NCI-H1694 (cell line): ENCODE measurements around the gene CRAMP1.

ENCODE experiments used
- DNase-seq: peaks from one replicate; lab custom pipeline; 2025; lab: John Stamatoyannopoulos, UW

CRAMP1 gene

GRCh38 chr16:1596516-1596915 is 15.6 kb upstream of the CRAMP1 start:
- no peak for DNase-seq

- no peak for DNase-seq
These were observed 15.0 kb upstream of the CRAMP1 start for GRCh38 chr16:1597154-1597553.

- DNase-seq: no peak
These were observed 11.1 kb upstream of the CRAMP1 start for GRCh38 chr16:1601031-1601430.

GRCh38 chr16:1601489-1601888 is 10.7 kb upstream of the CRAMP1 start:
- no peak for DNase-seq

GRCh38 chr16:1602285-1602684 is 9.9 kb upstream of the CRAMP1 start:
- DNase-seq: no peak

- DNase-seq: no peak
These were observed 5.4 kb upstream of the CRAMP1 start for GRCh38 chr16:1606774-1607173.

GRCh38 chr16:1607971-1608370 is 4.2 kb upstream of the CRAMP1 start:
- no peak for DNase-seq

- DNase-seq: peak; percentile 32
These were observed 1.9 kb upstream of the CRAMP1 start for GRCh38 chr16:1610071-1610898.

- no peak for DNase-seq
These were observed 1.1 kb upstream of the CRAMP1 start for GRCh38 chr16:1610899-1611632.

GRCh38 chr16:1613211-1613622 is 1.1 kb downstream of the CRAMP1 start:
- no peak for DNase-seq

GRCh38 chr16:1613728-1614455 is 1.7 kb downstream of the CRAMP1 start:
- DNase-seq: no peak

- DNase-seq: no peak
These were observed 2.4 kb downstream of the CRAMP1 start for GRCh38 chr16:1614456-1615102.

- no peak for DNase-seq
These were observed 3.6 kb downstream of the CRAMP1 start for GRCh38 chr16:1615761-1616160.

- DNase-seq: no peak
These were observed 7.8 kb downstream of the CRAMP1 start for GRCh38 chr16:1619976-1620375.

GRCh38 chr16:1620391-1620790 is 8.2 kb downstream of the CRAMP1 start:
- no peak for DNase-seq

- no peak for DNase-seq
These were observed 9.7 kb downstream of the CRAMP1 start for GRCh38 chr16:1621851-1622250.

- DNase-seq: no peak
These were observed 14.2 kb downstream of the CRAMP1 start for GRCh38 chr16:1626327-1626726.

- DNase-seq: no peak
These were observed 14.6 kb downstream of the CRAMP1 start for GRCh38 chr16:1626776-1627175.

- DNase-seq: no peak
These were observed 18.5 kb downstream of the CRAMP1 start for GRCh38 chr16:1630450-1631213.

GRCh38 chr16:1631230-1631629 is 19.1 kb downstream of the CRAMP1 start:
- DNase-seq: no peak

GRCh38 chr16:1631931-1632637 is 19.9 kb downstream of the CRAMP1 start:
- no peak for DNase-seq
